Activated T-helper 1 cell treated with anti-CD3 and anti-CD28 coated beads, Interleukin-12 subunit alpha, Interleukin-12 subunit beta, Interleukin-2, Interleukin-4 antibody, amounts not matched to agents 30 ng/mL and 10 ng/mL and 1 ng/mL, durations not matched to agents 14 hours and 24 hours and 36 hours (primary cell): ENCODE data around the gene TUBA3C. TPM values are rescaled to one million over a fixed set of nuclear protein-coding genes. Genes with fewer than 3 reads are reported as not detected.
"Not testable (repeated sequence)": the region's sequence is repeated elsewhere in the genome, so short reads cannot be mapped to it uniquely, and the experiment has no call there.

Source experiments
- DNase-seq: peaks from one replicate; pipeline ENCODE4 v3.0.0; 2021; ENCODE audit warnings: low spot score
- H3K27ac Mint-ChIP-seq: one replicate; pipeline ENCODE4 v1.8.0; 2021; ENCODE audit warnings: mild to moderate bottlenecking, mixed read lengths
- H3K27me3 Mint-ChIP-seq: one replicate; pipeline ENCODE4 v1.8.0; 2022; ENCODE audit warnings: mild to moderate bottlenecking, moderate library complexity, mixed read lengths; ENCODE audit not compliant: insufficient read depth
- H3K36me3 Mint-ChIP-seq: one replicate; pipeline ENCODE4 v1.8.0; 2021; ENCODE audit warnings: low read depth, mixed read lengths
- H3K4me1 Mint-ChIP-seq: one replicate; pipeline ENCODE4 v1.8.0; 2021; ENCODE audit warnings: low read depth, mixed read lengths
- H3K4me3 Mint-ChIP-seq: one replicate; pipeline ENCODE4 v1.8.0; 2021; ENCODE audit warnings: mild to moderate bottlenecking, moderate library complexity, mixed read lengths
- H3K9me3 Mint-ChIP-seq: one replicate; pipeline ENCODE4 v1.8.0; 2021; ENCODE audit warnings: mixed read lengths
- intact Hi-C: fragments of 100-400 bp; cut with micrococcal nuclease; formaldehyde crosslinking; loops from one replicate; pipeline ENCODE4 v1.15.1; 2024
- total RNA-seq: library from RNA; stranded (reverse); gene quantifications from 2 replicates; pipeline ENCODE4 v1.2.3, GENCODE V29; 2022

TUBA3C gene
- total RNA-seq, result not detected in 2 replicates

DNA sequence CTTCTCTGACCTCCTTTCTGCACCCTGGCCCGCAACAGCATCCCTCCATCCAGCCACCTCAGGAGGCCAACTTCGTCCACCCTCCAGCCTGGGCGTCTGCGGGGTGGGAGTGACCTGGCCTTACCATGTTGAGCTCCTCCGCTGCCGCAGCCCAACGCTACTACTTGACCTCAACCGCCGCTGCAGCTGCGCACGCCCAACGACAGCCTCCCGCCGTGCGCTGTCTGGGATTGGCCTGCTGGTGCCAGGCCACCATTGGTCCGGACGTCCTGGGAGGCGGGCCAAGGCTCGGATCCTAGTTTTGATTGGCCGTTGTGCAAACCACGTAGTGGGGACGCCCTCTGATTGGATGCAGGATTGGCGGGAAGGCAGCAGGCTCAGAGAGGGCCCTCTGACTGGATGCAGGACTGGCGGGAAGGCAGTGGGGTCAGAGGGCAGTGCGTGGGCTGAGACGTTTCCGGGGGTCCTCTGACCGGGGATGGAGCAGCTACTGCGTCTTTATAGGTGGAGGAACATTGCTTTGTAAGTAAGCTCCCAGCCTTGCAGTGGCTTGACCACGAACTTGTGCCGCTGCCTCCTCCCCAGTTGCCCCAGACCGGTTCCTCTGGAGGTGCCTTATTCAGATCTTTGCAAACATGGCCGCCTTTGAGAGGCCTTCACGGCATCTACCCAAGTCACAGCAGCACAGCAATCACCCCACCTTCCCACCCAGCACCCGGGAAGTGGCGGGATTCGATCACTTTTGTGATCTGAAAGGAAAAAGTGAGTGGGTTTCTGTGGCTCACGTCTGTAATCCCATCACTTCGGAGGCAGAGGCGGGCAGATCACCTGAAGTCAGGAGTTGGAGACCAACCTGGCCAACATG lies at the start of gene TUBA3C:
TSS of gene TUBA3C (minus strand) at position 204 of the 865 bp plus-strand sequence. CDS start at position 127, 77 bp downstream.
- Mint-ChIP-seq H3K4me1 (no peaks in the 10 kb centered on the region), H3K36me3 (no peaks in the 10 kb centered on the region), H3K27ac (no peak within 1 kb of the TSS), H3K27me3 (no peaks in the 10 kb centered on the region), H3K4me3 (no peak within 1 kb of the TSS), H3K9me3 (peaks cover 10% of the 10 kb centered on the region)
- intact Hi-C loops, result no loop called here
- DNase-seq, result no peak

DNA sequence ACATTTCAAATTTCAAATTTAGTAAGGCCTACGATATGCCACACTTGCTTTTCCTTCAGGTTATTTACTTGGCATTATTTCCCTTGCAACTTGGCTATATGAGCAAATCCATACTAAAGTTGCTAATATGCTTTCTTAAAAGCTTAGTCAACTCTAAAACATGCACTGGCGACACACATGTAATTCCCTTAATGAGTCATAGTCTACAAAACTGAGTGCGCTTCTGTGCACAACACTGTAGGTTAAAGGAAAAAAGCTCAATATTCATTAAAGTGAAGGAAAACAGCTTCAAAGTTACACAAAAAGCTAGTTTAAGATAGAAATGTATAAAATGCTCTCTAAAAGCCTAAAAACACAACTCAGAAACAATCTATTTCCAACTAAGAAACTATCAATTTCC lies 25.8 kb upstream of the TUBA3C start:
- H3K4me3 Mint-ChIP-seq, H3K27me3 Mint-ChIP-seq, H3K4me1 Mint-ChIP-seq, H3K27ac Mint-ChIP-seq, H3K36me3 Mint-ChIP-seq, H3K9me3 Mint-ChIP-seq, DNase-seq, intact Hi-C loops: not testable (repeated sequence)

DNA sequence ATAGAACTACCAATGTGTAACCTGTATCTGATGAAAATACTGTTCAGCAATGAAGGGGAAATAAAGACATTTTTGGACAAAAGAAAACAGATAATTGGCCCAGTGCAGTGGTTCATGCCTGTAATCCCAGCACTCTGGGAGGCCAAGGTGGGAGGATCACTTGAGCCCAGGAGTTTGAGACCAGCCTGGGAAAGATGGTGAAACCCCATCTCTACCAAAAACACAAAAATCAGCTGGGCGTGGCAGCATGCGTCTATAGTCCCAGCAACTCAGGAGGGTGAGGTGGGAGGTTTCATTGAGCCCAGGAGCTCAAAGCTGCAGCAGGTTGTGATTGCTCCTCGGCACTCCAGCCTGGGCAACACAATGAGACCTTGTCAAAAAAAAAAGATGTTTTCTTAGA lies 11.0 kb upstream of the TUBA3C start:
- not testable (repeated sequence) for H3K27ac Mint-ChIP-seq, DNase-seq

DNA sequence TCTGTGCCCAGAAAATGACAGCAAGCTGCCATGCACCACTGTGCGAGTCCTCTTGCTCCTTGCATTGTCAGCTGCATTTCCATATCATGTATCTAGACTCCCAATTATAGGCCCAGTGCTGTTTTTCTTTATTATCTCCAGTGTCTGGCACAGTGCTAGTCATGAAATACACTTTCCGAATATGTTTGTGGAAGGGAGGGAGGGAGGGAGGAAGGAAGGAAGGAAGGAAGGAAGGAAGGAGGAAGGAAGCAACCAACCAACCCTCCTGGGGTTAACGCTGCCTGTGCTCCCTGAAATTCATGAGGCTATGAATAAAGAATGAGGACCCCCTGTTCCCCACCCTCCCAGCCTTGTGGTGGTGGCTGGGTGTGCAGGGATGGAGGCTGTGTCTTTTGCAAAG lies 8.3 kb upstream of the TUBA3C start:
- H3K4me3 Mint-ChIP-seq, intact Hi-C loops, H3K36me3 Mint-ChIP-seq, H3K4me1 Mint-ChIP-seq, H3K27me3 Mint-ChIP-seq, DNase-seq: not testable (repeated sequence)
- peaks cover 10% of the 10 kb centered on the region for H3K9me3 Mint-ChIP-seq
- peak overlapping the region; percentile 41 for H3K27ac Mint-ChIP-seq

More for the DNA sequence above, 11.0 kb upstream of the TUBA3C start:
- intact Hi-C loops, H3K4me3 Mint-ChIP-seq, H3K4me1 Mint-ChIP-seq, H3K36me3 Mint-ChIP-seq, H3K27me3 Mint-ChIP-seq: not testable (repeated sequence)
- peaks cover 11% of the 10 kb centered on the region for H3K9me3 Mint-ChIP-seq

DNA sequence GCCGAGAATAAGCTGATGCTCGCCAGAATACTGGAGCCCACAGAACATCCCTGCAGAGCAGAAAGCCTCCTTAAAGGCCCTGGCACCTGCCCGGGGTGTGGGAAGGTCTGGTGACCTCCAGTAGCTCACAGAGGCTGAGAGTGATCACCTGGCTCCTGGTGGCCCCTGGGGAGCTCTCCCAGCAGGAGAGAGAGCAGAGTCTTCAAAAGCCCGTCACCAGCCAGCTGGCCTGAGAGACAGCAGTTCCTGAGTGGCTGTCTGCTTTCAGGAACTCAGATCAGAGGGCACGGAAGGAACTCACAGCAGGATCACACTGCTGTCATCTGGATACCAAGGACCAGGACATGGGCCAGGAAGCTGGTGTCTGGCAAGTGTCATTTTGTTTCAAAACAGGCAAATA lies 7.7 kb upstream of the TUBA3C start:
- H3K4me1 Mint-ChIP-seq, H3K27me3 Mint-ChIP-seq, H3K9me3 Mint-ChIP-seq, H3K27ac Mint-ChIP-seq, DNase-seq, H3K36me3 Mint-ChIP-seq, intact Hi-C loops, H3K4me3 Mint-ChIP-seq: not testable (repeated sequence)

DNA sequence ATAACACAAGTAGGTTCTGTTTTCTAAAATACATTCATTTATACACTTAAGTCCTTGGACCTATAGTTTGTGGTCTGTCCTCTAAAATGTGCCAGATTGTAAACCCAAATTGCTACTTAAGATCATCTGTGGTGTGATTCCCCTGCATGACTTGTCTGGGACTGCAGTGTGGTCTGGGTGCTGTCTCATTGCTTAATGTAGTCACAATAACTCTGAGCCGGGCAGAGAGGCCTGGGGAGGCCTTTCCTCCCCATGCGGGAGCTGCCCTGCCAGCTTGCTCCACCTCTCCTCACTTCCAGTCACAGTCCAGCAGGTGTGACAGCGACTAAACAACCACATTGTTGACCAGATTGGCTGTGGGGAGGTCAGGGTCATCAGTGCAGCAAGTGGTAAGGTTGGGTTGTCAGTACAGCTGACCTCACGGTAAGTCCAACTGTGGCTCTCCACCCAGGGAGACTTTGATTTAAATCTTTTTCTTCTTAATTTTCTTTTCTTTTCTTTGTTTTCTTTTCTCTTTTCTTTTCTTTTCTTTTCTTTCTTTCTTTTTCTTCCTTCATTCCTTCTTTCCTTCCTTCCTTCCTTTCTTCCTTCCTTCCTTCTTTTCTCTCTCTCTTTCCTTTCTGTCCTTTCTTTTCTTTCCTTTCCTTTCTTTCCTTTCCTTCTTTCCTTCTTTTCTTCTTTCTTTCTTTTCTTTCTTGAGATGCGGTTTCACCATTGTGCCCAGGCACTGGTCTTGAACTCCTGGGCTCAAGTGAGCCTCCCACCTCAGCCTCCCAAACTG lies 4.4 kb upstream of the TUBA3C start:
- Mint-ChIP-seq H3K27me3 (no peaks in the 10 kb centered on the region), H3K4me1 (no peaks in the 10 kb centered on the region), H3K9me3 (peaks cover 3% of the 10 kb centered on the region), H3K36me3 (no peaks in the 10 kb centered on the region), H3K4me3 (no peak overlapping the region), H3K27ac (peak overlapping the region; percentile 21)
- intact Hi-C loops, result no loop called here
- DNase-seq, result no peak

DNA sequence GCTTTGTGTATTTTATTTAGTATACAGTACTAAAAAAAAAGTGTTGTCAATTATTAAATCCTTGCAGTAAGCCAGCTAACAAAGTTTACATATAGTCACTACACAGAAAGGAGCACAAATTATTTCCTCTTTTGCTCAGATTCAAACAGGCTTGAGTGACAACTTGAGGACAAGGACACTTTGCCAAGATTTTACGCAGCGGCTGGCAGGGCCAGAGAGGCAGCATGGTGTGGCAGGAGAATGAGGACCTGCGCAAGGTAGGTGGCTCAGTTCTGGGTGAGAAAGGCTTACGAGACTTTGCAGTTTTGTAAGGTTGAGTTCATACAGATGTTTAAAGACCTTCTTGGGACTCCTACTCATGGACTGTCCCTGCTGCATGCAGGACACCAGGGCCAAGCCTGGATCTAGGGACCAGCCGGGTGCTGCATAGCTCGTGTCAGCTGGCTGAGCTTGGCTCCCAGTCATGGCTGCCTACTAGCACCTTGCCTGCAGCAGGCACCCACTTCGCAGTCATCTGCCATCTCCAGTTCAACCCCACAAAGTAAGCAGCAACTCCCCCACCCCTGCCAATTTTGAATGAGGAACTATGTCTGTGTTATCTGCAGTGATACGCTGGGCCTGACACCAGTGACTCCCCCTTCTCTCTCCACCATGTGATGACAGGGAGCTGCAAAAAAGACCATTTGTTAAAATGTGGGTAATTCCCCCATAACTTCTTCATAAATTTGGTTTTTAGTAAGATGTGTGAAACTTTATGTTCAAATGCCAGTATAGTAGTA lies 3.7 kb upstream of the TUBA3C start:
- intact Hi-C loops, result no loop called here
- no peaks in the 10 kb centered on the region for H3K4me1 Mint-ChIP-seq
- H3K27me3 Mint-ChIP-seq, result no peaks in the 10 kb centered on the region
- no peak overlapping the region for H3K27ac Mint-ChIP-seq
- DNase-seq, result no peak
- no peaks in the 10 kb centered on the region for H3K36me3 Mint-ChIP-seq
- H3K4me3 Mint-ChIP-seq, result no peak overlapping the region
- H3K9me3 Mint-ChIP-seq, result peaks cover 4% of the 10 kb centered on the region

DNA sequence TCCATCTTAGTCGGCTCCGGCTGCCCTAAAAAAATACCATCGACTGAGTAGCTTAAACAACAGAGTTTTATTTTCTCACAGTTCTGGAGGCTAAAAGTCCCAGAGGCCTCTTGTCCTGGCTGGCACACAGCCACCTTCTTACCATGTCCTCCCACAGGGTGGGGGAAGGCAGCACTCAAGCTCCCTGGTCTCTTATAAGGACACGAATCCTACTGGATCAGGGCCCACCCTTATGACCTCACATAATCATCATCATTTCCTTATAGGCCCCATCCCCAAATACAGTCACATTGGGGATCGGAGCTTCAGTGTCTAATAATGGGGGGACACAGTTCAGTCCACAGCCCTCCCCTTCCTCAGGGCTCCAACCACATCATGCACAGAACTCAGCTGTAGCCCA lies 2.6 kb upstream of the TUBA3C start:
- no peak for DNase-seq
- H3K36me3 Mint-ChIP-seq, result no peaks in the 10 kb centered on the region
- no peak overlapping the region for H3K27ac Mint-ChIP-seq
- H3K9me3 Mint-ChIP-seq, result peaks cover 8% of the 10 kb centered on the region
- no peaks in the 10 kb centered on the region for H3K27me3 Mint-ChIP-seq
- H3K4me1 Mint-ChIP-seq, result no peaks in the 10 kb centered on the region
- no peak overlapping the region for H3K4me3 Mint-ChIP-seq
- intact Hi-C loops, result no loop called here

DNA sequence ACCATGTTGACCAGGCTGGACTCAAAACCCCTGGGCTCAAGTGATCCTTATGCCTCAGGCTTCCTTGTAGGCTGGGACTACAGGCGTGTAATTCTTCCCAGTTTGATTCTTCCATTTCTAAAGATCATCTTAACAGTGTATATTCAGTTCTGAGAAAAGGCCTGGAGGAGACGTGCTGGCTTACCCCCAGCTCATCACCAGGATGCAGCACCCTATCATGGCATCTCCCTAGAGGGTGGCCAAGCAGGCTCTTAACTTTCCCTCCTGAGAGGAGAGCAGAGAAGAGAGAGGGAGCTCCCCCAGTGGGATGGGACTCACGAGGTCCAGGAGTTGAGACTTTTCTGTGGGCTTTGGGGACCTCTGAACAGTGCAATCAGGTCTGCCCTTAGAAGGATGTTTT lies 2.1 kb upstream of the TUBA3C start:
- H3K9me3 Mint-ChIP-seq, result peaks cover 8% of the 10 kb centered on the region
- H3K27ac Mint-ChIP-seq, result no peak overlapping the region
- DNase-seq, result no peak
- intact Hi-C loops, result no loop called here
- no peaks in the 10 kb centered on the region for H3K27me3 Mint-ChIP-seq
- H3K36me3 Mint-ChIP-seq, result no peaks in the 10 kb centered on the region
- H3K4me3 Mint-ChIP-seq, result no peak overlapping the region
- H3K4me1 Mint-ChIP-seq, result no peaks in the 10 kb centered on the region

DNA sequence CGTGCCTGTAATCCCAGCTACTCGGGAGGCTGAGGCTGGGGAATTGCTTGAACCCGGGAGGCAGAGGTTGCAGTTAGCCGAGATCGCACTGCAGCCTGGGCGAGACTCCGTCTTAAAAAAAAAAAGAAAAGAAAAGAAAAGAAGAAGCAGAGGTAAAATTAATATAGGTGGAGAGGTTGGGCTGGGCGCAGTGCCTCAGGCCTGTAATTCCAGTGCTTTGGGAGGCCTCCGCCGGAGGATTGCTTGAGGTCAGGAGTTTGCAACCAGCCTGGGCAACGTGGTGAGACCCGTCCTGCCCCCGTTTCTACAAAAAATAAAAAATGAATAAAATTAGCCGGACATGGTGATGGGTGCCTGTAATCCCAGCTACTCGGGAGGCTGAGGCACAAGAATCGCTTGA lies 912 bp upstream of the TUBA3C start:
- DNase-seq, result no peak
- no peaks in the 10 kb centered on the region for H3K36me3 Mint-ChIP-seq
- H3K4me1 Mint-ChIP-seq, result no peaks in the 10 kb centered on the region
- H3K9me3 Mint-ChIP-seq, result peaks cover 10% of the 10 kb centered on the region
- no peak overlapping the region for H3K4me3 Mint-ChIP-seq
- no peaks in the 10 kb centered on the region for H3K27me3 Mint-ChIP-seq
- H3K27ac Mint-ChIP-seq, result no peak overlapping the region
- intact Hi-C loops, result no loop called here

DNA sequence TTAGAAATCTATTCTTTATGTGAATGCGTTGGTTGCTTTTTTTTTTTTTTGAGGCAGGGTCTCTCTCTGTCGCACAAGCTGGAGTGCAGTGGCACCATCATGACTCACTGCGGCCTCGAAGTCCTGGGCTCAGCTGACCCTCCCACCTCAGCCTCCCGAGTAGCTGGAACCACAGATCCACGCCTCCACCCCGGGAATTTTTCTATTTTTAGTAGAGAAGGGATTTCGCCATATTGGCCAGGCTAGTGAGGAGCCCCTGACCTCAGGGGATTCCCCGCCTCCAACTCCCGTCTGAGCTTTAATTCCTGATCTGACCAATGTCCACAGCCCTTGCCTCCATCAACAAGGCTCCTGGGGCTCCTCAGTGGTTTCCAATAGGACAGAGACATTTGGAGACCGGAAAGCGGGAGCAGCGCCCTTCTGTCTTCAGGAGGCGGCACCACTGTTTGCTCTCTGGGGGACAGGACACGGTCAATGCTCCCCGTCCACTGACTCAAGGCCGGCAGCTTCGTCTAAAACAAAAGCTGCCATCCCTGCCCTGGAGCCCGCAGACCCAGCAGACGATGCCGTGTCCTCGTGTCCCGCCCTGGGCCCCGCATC lies 503 bp downstream of the TUBA3C start:
- no peaks in the 10 kb centered on the region for H3K4me1 Mint-ChIP-seq
- no peak overlapping the region for H3K4me3 Mint-ChIP-seq
- intact Hi-C loops, result no loop called here
- no peaks in the 10 kb centered on the region for H3K27me3 Mint-ChIP-seq
- H3K27ac Mint-ChIP-seq, result no peak overlapping the region
- H3K9me3 Mint-ChIP-seq, result peaks cover 10% of the 10 kb centered on the region
- DNase-seq, result no peak
- H3K36me3 Mint-ChIP-seq, result no peaks in the 10 kb centered on the region

DNA sequence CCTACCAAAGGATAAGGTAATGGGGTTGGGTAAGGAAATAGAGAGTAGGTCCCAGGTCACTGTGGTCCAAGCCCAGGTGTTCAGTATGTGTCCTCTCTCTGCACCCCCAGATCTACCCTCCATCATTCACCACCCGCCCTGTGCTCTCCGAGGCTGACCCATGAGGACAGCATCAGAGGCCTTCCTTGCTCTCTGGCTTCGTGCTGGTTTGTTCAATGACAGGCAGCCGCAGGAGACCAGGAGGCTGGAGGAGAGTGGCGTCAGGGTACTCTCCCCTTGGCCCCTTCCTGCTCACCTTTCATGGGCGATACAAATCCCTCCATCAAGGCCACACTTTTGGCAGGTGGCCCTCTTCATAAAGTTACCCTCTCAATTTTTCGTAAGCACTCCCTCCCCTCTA lies 1.7 kb downstream of the TUBA3C start:
- Mint-ChIP-seq H3K4me3 (no peak overlapping the region), H3K9me3 (peaks cover 14% of the 10 kb centered on the region), H3K36me3 (no peaks in the 10 kb centered on the region), H3K4me1 (no peaks in the 10 kb centered on the region), H3K27ac (no peak overlapping the region), H3K27me3 (no peaks in the 10 kb centered on the region)
- DNase-seq, result no peak
- intact Hi-C loops, result no loop called here
